HAP-1 (cell line): ENCODE data around the gene UNC13C.

Experiments used
- DNase-seq, 2 experiments: peaks; one replicate each; pipeline ENCODE4 v3.0.0-alpha.2; 2016 to 2020; ENCODE audit warnings: low spot score in 2 of 2
- H3K27me3 ChIP-seq: fragments of 250-450 bp; sonication (Bioruptor Pico); 2 replicates; pipeline ENCODE4 v1.5.1; 2020; ENCODE audit warnings: low read depth, mild to moderate bottlenecking, moderate library complexity
- H3K36me3 ChIP-seq: fragments of 250-450 bp; sonication (Bioruptor Pico); replicated peaks from 2 replicates; pipeline ENCODE4 v1.5.1; 2020; ENCODE audit warnings: mild to moderate bottlenecking
- H3K4me1 ChIP-seq: fragments of 250-450 bp; sonication (Bioruptor Pico); 2 replicates; pipeline ENCODE4 v1.5.1; 2020; ENCODE audit warnings: mild to moderate bottlenecking
- H3K4me3 ChIP-seq: fragments of 250-450 bp; sonication (Bioruptor Pico); 2 replicates; pipeline ENCODE4 v1.5.1; 2020; ENCODE audit warnings: mild to moderate bottlenecking, moderate library complexity
- H3K9me3 ChIP-seq: fragments of 250-450 bp; sonication (Bioruptor Pico); 2 replicates; pipeline ENCODE4 v1.5.1; 2020; ENCODE audit warnings: mild to moderate bottlenecking, moderate library complexity
- in situ Hi-C: fragments of 300-500 bp; cut with MboI; formaldehyde crosslinking; loops from 3 replicates; pipeline ENCODE4 v1.14.3; 2020; ENCODE audit warnings: low sequenced_read_pairs, inconsistent platforms, mixed read lengths

UNC13C gene

DNA sequence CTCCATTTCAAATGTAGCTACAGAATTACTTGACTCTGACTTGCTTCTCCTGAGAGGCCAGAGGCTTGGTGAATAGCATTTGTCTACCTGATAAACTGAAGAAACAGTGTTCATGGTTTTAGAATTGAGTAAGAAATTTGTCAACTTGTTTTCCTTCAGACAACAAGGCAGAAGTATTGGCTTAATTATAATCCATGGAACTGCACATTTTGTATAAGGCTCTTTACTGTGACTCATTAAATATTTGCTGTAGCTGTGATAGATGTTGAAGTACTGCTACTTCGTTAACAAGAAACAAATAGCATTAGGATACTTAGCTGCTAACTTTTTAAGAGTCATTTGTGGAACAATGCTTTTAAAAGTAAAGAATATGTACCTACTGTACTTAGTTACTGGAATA lies 4.6 kb downstream of the UNC13C start:
- in situ Hi-C loops, result no loop called here

GRCh38 chr15:53984221-53984620 lies 6.0 kb downstream of the UNC13C start:
- H3K36me3 ChIP-seq, result no peaks in the 10 kb centered on the region
- H3K4me3 ChIP-seq, result no peak overlapping the region
- H3K4me1 ChIP-seq, result no peaks in the 10 kb centered on the region
- H3K27me3 ChIP-seq, result peaks cover 19% of the 10 kb centered on the region
- peak in 1 of 2 experiments; percentile 25 for DNase-seq
- in situ Hi-C loops, result no loop called here
- H3K9me3 ChIP-seq, result no peaks in the 10 kb centered on the region

More for the DNA sequence above, 4.6 kb downstream of the UNC13C start:
- Histone ChIP-seq H3K36me3 (no peaks in the 10 kb centered on the region), H3K9me3 (no peaks in the 10 kb centered on the region), H3K27me3 (peaks cover 26% of the 10 kb centered on the region), H3K4me3 (no peak overlapping the region), H3K4me1 (no peaks in the 10 kb centered on the region)
- no peak for DNase-seq

DNA sequence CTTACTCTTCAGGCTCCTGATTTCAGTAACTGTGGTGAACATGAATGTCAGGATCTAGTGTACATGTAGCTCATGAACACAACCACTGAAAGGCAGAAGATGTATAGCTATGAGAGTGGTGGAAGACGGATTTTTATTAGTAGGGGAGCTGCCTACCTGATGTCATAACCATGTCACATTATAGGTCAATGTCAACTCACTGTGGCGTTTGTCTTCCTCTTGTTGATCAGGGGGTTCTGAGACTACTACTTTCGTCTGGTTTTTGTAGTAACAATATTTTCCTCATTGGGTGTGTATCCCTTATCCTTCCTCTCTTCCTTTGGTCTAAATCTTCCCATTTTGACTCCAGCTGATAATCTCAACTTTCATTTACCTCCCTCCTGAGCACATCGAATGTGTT lies 7.3 kb downstream of the UNC13C start:
- DNase-seq, result no peak
- Histone ChIP-seq H3K4me1 (no peaks in the 10 kb centered on the region), H3K9me3 (no peaks in the 10 kb centered on the region), H3K27me3 (peaks cover 14% of the 10 kb centered on the region; the same call in 1 of the 2 replicates), H3K4me3 (no peak overlapping the region), H3K36me3 (no peaks in the 10 kb centered on the region)
- in situ Hi-C loops, result no loop called here

DNA sequence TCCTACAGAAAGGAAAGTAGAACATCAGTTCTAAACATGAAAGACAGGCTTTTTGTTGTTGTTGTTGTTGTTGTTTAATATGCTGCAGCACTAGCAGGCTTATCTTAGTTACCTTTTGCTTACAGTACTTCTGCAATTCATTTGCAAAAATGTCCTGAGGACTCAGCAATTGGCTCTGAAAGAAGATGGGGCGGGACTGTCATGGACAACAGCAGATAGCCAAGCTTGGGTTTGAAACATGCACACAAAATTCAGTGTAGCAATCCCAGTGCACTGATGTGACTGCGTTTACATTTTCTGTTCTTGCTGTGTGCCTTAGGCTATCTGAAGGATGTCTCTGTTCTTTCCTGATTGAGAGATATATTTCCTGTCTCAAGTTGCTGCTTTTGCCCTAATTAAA lies 9.2 kb downstream of the UNC13C start:
- in situ Hi-C loops, result no loop called here
- DNase-seq, result no peak
- no peaks in the 10 kb centered on the region for H3K9me3 ChIP-seq
- H3K4me3 ChIP-seq, result no peak overlapping the region
- H3K27me3 ChIP-seq, result peaks cover 5% of the 10 kb centered on the region; the same call in 1 of the 2 replicates
- H3K4me1 ChIP-seq, result no peaks in the 10 kb centered on the region
- no peaks in the 10 kb centered on the region for H3K36me3 ChIP-seq

DNA sequence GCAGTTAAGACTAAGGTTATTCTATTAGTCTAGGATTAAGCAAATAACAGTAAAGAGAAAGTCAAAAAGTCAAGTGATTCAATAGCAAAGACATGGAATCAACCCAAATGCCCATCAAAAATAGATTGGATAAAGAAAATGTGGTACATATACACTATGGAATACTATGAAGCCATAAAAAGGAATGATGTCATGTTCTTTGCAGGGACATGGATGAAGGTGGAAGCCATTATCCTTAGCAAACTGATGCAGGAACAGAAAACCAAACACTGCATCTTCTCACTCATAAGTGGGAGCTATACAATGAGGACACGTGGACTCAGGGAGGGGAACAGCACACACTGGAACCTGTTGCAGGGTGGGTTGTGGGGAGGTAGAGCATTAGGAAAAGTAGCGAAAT lies 29.0 kb downstream of the UNC13C start:
- Histone ChIP-seq H3K4me3 (no peak overlapping the region), H3K4me1 (no peaks in the 10 kb centered on the region), H3K27me3 (no peaks in the 10 kb centered on the region), H3K9me3 (no peaks in the 10 kb centered on the region), H3K36me3 (no peaks in the 10 kb centered on the region)
- no peak for DNase-seq
- in situ Hi-C loops, result no loop called here

DNA sequence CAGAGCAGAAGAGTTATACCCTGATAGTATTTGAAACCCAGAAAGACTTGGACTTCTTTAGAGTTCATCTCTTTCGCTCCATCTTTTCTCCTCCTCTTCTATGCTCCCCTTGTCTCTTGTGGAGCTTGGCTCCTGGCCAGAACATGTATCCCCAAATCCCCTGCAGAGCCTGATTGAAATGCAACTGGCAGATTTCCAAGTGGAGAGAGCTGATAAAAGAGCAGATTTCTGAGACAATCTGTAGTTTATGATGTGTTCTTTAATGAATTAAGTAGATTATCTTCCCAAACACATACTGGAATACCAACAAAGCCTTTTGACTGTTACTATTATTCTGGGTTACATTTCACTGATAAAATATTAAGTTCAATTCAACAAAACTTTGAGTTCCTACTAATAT lies 33.4 kb downstream of the UNC13C start:
- in situ Hi-C loops, result no loop called here
- DNase-seq, result no peak
- Histone ChIP-seq H3K4me3 (no peak overlapping the region), H3K27me3 (no peaks in the 10 kb centered on the region), H3K4me1 (no peaks in the 10 kb centered on the region), H3K36me3 (no peaks in the 10 kb centered on the region), H3K9me3 (no peaks in the 10 kb centered on the region)

DNA sequence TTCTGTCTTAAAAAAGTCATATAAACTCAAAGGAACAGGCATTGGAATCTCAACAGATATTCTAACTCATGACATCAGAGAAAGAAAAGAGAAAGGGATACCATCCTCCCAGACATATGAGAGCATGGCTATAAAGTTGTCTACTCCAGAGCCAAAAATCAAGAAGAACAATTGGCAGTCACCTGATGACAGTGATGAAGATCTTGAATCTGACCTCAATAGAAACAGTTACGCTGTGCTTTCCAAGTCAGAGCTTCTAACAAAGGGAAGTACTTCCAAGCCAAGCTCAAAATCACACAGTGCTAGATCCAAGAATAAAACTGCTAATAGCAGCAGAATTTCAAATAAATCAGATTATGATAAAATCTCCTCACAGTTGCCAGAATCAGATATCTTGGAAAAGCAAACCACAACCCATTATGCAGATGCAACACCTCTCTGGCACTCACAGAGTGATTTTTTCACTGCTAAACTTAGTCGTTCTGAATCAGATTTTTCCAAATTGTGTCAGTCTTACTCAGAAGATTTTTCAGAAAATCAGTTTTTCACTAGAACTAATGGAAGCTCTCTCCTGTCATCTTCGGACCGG lies 35.9 kb downstream of the UNC13C start:
- Histone ChIP-seq H3K27me3 (no peaks in the 10 kb centered on the region), H3K36me3 (no peaks in the 10 kb centered on the region), H3K4me1 (no peaks in the 10 kb centered on the region), H3K9me3 (no peaks in the 10 kb centered on the region), H3K4me3 (no peak overlapping the region)
- no peak for DNase-seq
- in situ Hi-C loops, result no loop called here

DNA sequence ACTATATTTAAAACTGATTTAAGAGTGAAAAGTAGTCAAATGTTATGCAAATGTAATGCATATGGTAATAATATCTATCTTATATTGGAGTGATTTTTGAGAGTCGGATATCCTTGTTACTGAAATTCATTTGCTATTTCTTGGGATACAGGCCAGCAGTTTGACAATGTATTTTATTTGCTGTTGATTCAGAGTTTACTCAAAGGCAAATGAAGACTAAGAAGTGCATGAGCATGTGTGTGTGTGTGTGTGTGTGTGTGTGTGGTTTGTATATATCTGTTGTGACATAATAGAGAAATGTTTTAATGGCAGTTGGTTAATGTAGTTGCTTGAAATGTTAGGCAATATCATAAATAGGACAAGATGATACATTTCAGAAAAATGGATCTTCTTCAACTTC lies 39.0 kb downstream of the UNC13C start:
- H3K4me1 ChIP-seq, result no peaks in the 10 kb centered on the region
- no peak for DNase-seq
- no peaks in the 10 kb centered on the region for H3K36me3 ChIP-seq
- in situ Hi-C loops, result no loop called here
- no peaks in the 10 kb centered on the region for H3K9me3 ChIP-seq
- no peak overlapping the region for H3K4me3 ChIP-seq
- H3K27me3 ChIP-seq, result no peaks in the 10 kb centered on the region

- in situ Hi-C loops, result no loop called here
- no peak for DNase-seq
- no peaks in the 10 kb centered on the region for H3K9me3 ChIP-seq
- no peaks in the 10 kb centered on the region for H3K27me3 ChIP-seq
- H3K36me3 ChIP-seq, result no peaks in the 10 kb centered on the region
- H3K4me1 ChIP-seq, result no peaks in the 10 kb centered on the region
- no peak overlapping the region for H3K4me3 ChIP-seq
Observed at GRCh38 chr15:54017959-54018358, 39.7 kb downstream of the UNC13C start.

DNA sequence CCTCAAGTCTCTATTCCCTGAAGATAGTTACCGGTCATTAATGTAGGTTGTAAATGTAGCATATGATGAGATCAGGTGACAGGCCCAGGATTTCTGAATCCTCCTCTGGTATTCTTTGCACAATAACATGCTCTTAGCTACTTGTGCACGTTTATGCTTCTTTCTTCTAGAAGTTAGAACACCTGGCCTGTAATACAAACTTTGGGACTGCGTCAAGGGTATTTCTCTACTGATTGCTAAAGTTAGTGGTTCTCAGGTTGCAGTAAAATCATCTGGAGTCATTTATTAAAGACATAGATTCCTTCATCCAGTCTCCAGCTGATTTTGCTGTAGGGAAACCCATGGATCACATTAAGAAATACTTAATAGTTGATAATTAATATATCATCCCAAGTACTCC lies 48.0 kb downstream of the UNC13C start:
- Histone ChIP-seq H3K4me3 (no peak overlapping the region), H3K27me3 (no peaks in the 10 kb centered on the region), H3K36me3 (no peaks in the 10 kb centered on the region), H3K4me1 (no peaks in the 10 kb centered on the region), H3K9me3 (no peaks in the 10 kb centered on the region)
- in situ Hi-C loops, result no loop called here
- no peak for DNase-seq

DNA sequence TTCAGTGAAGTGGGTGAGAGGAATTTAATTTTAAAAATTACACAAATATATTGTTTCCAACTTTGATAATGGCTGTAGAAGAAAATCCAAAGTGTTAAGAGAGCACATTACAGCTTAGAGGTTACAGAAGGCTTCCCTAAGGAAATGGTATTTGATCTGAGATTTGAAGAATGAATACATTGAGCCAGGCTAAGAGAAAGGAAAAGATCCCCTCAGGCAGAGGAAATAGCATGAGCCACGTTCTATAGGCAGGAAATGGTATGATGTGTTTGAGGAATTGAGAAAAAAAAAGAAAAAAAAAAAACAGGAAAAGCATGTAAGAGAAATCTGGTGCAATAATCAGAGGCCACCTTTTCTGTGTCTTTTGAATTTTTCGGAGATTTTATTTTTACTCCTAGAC lies 48.6 kb downstream of the UNC13C start:
- Histone ChIP-seq H3K4me1 (no peaks in the 10 kb centered on the region), H3K36me3 (no peaks in the 10 kb centered on the region), H3K4me3 (no peak overlapping the region), H3K27me3 (no peaks in the 10 kb centered on the region), H3K9me3 (no peaks in the 10 kb centered on the region)
- no peak for DNase-seq
- in situ Hi-C loops, result no loop called here

GRCh38 chr15:54029081-54029480 lies 50.8 kb downstream of the UNC13C start:
- Histone ChIP-seq H3K36me3 (no peaks in the 10 kb centered on the region), H3K27me3 (no peaks in the 10 kb centered on the region), H3K4me3 (no peak overlapping the region), H3K9me3 (no peaks in the 10 kb centered on the region), H3K4me1 (no peaks in the 10 kb centered on the region)
- DNase-seq, result no peak
- in situ Hi-C loops, result no loop called here

DNA sequence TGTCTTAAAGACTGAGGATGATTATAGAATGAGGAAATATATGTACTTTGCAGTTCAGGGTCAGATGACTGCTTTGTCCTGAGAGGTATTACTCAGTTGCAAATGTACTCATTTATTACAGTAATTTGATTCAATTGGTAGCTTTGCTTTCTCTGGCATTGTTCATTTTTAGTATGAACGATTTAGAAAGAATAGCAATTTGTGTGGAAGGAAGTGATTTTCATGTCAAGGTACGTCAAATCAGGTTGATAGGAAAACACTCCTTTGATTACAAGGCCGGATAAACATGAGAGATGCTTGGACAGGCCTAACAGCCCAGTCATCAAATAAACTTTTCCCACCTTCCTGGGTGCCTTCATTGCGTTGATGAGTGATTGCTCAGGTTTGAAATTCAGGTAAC lies 53.8 kb downstream of the UNC13C start:
- H3K4me3 ChIP-seq, result no peak overlapping the region
- DNase-seq, result no peak
- in situ Hi-C loops, result no loop called here

DNA sequence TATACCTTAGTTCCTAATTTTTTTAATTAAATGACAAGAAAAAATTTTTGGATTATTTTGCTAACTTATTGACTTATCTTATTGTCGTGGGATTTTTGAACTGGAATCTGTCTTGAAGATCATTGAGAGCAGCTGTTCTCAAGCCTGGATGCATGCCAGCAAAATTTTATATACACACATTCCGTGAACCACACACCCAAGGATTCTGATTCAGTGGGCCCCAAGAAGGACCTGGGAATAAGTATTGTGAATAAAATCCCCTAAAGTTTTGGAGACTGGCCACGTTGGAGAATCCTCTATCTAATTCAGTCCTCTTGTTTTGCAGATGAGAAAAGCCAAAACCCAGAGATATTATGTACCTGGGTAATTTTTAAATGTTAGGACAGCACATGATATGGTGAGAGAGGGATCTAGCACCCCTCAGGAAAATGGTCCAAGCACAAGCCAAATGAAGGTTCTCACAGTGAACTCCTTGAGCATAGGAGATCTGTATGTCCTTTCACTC lies 55.2 kb downstream of the UNC13C start:
- Histone ChIP-seq H3K27me3 (no peaks in the 10 kb centered on the region), H3K36me3 (no peaks in the 10 kb centered on the region), H3K9me3 (no peaks in the 10 kb centered on the region), H3K4me3 (no peak overlapping the region), H3K4me1 (no peaks in the 10 kb centered on the region)
- no peak for DNase-seq
- in situ Hi-C loops, result no loop called here

More for the DNA sequence above, 53.8 kb downstream of the UNC13C start:
- H3K27me3 ChIP-seq, result no peaks in the 10 kb centered on the region
- no peaks in the 10 kb centered on the region for H3K9me3 ChIP-seq
- H3K36me3 ChIP-seq, result no peaks in the 10 kb centered on the region
- H3K4me1 ChIP-seq, result no peaks in the 10 kb centered on the region

DNA sequence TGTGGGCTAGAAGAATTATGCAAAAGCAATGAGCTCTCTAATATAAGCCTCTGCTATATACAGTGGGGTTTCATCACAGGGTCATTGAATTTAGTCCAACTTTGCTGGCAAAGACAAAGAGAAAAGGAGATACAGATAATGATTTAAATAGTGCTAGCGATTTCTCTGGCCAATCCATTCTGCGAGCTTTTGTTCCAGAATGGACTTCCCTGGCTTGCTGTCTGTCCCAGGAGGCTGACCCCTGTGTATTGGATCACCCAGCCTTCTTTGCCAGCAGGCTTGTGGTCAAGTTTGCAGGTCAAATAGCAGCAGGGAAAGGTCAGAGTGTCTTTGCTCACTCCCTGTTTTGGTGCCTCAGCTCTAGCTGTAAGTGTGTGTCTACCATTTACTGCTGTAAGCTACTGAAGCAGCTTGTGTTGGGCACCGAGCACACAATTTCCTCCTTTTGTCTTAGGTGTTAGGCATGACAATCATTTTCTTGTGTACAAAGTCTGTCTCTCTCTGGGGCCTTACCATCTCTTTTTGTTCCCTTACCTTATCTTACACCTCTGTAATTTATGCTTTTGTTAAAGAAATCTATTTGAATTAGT lies 55.7 kb downstream of the UNC13C start:
- Histone ChIP-seq H3K9me3 (no peaks in the 10 kb centered on the region), H3K4me3 (no peak overlapping the region), H3K4me1 (no peaks in the 10 kb centered on the region), H3K27me3 (no peaks in the 10 kb centered on the region), H3K36me3 (no peaks in the 10 kb centered on the region)
- DNase-seq, result no peak
- in situ Hi-C loops, result no loop called here
